ENCODE results near the gene INHA.

Gene INHA

DNA sequence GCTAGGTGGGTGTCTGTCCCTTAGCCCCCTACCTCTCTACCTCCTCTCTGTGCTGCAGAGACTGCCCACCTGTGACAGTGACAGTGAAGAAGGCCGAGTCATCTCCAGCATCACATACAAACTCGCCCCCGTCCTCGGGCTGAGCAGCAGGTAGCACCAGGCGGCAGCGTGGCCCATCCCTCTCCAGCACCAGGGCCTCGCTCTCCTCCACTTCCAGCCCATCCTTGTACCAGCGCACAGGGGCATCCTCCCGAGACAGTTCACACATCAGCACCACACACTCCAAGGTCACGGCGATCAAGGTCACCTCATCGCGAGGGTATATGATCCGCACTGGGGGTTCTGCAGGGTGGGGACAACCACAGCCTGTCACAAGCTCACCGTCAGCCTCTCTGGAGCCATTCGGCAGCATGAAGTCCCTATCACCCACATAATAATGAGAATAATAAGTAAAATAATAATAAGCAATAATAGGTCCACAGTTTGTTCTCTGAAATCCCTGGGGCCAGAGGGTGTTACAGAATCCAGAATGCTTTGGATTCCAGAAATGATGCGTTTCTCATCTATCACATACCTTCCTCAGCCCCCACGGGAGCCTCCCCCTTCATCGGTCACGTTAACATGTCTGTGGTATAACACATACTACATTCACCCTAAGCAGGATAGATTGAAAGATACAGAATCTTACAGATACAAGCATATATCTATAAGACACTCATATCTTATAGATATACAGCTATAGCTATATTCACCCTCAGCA, 12.8 kb upstream of the INHA start:
- no peak for DNase-seq

DNA sequence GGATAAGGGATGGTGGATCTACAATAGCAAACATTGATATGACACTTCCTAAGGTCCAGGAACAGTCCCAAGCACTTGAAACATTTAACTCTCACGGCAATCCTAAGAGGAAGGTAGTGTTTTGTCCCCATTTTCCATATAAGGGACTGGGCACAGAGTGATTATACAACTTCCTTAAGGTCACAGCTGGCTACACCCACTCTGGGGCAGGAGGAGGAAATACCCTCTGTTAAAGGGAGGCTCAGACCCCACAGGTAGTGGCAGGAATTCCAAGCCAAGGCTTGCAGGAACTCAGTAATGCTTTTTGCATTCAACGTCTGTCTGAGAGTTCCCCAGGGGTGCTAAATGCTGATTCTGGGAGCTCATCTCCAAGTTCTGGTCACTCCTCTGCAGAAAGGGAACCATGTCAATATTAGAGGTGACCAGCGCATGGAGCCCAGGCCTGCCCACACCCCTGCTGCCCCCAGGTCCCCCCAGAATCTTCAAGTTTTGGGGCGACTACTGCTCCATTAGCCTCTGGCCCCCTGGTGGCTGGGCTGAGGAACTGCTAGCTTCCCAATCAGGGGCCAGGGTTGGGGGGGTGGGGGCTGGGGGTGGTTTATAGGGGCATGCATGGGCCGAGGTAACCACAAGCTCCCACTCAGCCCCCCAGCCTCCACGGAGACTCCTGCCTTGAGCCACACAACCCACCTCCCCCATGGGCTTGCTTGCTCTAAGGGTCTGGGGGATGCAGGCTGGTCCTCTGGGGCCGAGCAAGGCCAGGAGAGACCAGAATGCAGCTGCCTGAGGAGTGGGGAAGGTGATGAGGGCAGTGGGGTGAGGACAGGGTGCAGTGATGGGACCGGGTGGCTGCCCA, 11.8 kb upstream of the INHA start:
- peak; percentile 9 for DNase-seq

DNA sequence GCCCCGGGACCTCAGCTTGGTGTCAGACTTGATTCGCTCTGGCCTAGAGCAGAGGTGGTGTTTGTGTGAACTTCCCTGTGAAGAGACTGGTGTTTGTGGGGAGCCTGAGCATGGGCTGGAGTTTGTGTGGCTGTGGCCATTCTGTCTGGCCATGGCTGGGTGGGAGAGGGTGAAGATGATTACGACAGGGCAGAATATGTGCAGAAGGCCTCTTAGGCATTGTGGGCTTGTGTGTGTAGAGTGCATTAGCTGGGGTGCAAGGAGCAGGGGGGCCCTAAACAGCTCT, 11.3 kb upstream of the INHA start:
- no peak for DNase-seq

DNA sequence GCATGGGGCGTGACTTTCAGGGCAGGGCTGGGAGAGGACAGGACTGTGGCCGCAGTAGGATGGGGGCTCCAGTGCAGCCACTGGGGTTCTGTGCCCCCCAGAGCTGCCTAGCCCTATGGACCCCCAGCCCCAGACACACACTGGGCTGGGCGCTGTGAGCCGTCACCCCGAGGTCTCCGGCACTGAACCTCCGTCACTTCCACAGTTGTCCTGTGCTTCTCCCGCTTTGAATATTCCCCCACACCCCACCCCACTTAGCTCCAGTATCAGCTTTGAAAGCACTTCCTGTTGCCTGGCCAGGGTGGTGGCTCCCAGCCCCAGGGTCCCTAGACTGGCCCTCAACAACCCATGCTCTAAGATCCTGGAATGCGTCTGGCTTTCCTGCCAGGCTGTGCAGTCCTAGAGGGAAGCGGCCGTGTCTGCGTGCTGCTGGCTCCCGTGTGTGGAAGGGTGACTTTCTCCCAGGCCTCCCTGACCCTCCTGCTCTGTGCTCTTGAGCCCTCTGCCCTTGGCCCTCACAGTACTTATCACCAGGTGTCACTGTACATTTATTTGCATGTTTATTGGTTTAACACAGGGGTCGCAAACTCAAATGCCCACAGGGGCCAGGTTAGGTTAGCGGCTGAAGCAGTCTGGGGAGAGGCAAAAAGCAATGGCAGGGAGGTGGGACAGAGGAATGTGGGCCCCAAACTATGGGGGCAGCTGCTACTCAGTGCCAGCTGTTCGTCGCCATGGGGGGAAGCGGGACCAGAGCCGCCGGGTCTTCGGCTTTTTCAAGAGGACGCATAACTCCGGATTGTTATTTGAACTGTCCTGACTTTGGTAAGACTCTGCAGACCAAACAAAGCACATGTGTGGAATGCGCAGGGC, 10.7 kb upstream of the INHA start:
- no peak for DNase-seq

DNA sequence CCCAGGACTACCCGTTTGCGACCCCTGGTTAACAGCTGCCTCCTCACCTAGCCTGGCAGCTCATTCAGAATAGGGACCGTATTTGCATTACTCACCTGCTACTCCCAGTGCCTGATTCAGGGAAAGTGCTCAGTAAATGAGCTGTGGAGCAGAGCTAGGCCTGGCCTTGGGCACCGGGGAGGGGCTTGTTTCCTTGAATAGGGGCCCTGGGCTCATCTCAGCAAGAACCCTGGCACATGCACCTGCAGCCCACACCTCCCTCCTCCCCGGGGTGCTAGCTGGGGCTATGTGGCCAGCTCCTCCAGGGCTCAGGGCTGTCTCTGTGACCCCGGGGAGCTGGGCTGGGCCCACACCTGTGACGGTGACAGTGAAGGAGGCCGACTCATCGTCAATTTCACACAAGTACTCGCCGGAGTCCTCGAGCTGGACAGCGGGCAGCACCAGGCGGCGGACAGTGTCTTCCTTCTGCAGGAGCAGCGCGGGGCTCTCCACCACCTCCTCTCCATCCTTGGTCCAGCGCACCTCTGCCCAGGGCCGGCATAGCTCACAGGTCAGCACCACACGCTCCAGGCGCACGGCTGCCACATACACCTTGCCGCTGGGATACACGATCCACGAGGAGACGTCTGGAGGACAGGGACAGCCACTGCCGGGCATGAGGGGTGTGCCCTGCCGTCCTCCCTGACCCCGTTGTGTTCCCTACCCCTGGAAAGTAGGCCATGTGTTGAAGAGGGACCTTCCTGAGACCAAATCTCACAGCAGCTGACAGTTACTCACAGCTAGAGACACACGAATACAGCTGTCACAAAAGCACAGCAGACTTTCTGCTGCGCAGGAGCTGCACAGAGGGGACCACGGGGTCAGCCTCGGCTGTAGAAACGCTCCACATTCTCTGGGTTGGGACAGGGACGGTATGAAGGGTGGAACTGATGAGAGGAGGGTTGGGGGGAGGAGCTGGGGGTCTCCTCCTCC, 9.8 kb upstream of the INHA start:
- no peak for DNase-seq

DNA sequence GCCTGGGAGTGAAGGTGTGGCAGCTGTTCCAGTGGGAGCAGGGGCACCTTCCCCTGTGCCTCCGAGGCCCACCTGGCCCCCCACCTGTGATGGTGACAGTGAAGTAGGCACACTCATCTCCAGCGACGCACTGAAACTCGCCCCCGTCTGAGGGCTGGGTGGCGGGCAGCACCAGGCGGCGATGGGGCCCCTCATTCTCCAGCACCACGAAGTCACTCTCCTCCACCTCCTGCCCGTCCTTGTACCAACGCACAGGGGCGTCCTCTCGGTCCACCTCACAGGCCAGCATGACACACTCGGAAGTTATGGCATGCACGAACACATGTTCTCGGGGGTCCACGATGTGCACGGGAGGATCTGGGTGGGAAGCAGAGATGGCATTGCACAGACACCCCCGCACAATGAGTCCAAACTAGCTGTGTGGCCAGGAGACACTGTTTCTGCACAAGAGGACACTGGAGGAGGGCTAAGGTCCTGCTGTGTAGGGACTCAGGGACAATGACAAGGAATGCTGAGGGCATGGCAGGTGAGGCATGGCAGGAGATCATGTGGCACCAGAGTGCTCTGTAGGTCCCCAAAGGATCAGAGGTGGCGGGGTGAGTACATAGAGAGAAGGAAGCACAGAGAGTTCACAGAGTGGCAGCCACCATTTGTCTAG, 8.7 kb upstream of the INHA start:
- no peak for DNase-seq

DNA sequence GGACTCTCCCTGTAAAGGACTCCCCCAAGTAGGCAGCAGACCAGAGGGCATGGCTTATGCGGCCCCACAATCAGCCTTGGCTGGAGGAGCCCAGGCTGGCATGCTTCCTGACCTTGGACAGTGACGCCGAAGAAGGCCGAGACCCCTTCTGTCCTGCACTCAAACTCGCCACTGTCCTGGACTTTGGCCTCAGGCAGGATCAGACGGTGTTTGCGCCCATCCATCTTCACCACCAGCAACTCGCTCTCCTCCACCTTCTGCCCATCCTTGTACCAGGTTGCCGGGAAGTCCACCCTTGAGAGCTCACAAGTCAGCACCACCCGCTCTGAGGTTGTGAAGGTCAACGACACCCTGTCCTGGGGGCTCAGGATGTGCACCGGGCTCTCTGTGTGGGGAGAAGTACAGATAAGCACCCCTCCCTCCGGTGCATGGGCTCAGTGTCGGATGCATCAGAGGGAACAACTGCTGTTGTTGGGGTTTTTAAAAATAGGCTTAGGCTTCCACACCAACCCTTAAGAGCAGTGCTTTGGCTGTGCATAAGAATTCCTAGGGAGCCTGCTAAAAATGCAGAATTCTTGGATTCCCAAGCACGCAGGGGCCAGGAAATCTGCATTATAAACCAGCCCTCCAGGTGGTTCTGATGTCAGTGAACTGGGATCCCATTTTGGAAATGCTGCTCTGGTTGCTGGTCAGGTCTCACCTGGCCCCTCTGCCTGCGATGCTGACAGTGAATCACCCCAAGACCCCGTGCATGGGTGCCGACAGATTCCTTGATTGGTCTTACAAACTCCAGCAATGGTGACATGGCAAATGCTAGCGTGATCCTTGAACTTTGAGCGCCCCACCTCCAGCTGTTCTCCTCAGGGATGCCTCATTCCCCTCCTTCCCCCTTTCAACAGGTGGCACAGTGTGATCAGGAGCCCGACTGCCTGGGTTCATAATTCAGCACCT, 6.7 kb upstream of the INHA start:
- no peak for DNase-seq

DNA sequence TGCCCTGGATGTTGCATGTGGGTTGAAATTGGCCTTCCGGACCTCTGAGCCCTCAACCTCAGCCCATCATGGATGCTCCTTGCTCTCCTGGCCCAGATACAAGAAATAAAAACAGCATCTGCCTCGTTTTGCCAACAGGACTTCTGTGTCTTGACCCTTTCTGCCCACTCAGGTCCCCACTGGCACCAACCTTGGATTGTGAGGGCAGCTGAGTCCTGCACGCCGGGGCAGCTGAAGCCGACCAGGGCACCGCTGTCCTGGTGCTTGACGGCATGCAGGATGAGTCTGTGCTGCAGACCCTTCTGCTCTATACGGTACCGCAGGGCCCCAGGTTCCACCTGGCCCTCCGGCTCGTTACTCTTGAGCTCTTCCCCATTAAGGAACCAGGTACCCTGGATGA, 5.5 kb upstream of the INHA start:
- DNase-seq: no peak

DNA sequence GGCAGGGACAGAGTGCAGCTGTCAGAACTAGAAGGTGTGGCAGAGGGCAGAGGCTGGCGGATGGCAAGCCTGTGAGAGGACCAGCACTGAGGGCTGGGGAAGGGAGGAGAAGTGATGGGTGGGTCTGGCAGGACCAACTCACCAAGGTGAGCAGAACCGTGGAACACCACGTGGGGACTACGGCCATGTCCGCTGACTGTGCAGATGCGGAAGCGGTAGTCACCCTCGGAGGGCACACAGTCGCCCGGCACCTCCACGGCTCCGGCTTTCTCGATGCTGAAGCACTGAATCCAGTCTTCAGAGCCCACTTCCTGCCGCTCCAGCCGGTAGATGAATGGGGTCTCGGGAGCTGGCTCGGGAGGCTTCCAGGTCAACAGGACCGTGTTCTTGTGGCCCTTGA, 5.0 kb upstream of the INHA start:
- DNase-seq: no peak

DNA sequence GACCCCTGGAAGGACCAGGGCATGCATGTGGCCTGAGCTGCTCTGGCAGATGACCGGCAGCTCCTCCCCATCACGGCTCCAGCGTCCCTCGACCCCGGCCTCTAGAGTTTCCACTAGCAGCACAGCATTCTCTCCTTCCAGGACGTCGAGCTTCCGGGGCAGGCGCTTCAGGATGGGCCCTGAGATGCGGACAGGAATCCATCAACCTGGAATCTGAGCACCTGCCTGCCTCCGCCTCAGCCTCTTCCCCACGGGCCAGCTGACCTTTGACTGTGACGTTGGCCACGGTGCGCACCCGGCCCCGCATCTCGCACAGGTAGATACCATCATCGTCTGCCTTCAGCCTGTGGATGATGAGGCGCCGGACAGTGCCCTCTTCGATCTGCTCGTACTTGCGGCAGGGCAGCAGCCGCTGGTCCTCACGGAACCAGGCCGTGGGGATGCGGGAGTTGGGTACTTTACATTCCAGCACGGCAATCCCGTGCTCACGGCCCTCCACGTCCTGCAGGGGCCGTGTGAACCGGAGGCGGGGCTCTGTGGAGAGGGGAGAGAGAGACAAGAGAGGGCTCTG, 4.2 kb upstream of the INHA start:
- DNase-seq: no peak

DNA sequence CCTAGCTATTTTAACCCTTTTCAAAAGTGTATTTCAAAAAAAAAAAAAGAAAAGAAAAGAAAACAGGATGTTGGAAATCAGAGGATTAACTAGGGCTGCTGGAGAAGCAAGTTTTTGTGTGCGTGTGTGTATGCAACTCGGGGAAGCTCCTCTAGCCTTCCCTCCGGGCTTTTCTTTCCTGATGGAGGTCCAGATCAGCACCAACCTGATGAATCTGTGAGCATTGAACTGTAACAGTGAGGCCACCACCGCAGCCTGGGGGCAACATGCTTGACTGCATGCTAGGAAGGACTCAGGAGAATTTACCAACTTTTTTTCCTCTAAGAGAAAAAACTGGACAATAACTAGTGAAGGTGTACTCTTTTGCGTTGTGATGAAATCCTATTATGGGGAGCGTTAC, 3.1 kb upstream of the INHA start:
- DNase-seq: no peak

DNA sequence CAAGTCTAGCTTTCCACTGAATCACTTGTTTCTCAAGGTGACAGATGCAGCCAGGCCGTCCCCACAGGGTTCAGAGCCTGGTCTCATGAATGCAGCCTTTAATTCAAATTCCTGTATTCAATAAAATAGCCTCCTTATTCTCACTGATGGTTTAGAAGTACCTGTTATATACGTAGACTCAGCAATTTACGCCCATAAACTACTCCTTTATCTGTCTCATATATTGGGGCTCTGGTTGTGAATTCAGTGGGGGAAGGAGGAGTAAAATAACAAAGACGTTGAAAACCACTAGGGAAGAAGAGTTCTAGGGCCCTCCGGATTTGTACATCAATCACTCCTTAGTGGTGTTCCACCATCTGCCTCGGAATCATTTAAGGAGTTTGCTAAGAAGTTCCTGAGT, 2.5 kb upstream of the INHA start:
- DNase-seq: no peak

DNA sequence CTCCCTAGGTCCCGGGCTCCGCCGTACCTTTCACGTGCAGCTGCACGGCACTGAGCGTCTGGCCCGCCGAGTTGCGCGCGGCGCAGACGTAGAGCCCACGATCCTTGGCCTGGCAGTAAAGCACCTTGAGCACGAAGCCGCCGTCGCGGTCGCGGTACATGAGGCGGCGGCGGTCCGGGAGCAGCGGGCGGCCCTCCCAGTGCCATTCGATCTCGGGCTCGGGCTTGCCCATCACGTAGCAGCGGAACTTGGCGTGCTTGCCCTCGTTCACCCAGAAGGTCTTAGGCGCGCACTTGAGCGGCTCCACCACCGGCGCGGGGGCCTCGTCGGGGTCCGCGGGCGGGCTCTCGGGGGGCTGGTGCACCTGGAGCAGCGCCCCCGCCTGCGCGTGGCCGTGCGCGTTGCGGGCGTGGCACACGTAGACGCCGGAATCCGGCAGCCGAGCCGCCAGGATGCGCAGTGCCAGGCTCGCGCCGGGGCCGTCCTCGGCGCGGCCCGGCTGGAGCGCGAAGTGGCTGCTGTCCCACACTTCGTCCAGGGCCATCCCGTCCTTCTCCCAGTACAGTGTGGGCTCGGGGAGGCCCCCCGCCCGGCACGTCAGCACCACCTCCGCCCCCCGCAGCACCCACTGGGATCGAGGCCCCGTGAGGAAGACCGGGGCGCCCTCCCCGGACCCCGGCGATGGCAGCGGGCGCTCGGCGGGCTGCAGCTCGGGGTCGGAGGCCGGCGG, 1.8 kb upstream of the INHA start:
- DNase-seq: no peak

DNA sequence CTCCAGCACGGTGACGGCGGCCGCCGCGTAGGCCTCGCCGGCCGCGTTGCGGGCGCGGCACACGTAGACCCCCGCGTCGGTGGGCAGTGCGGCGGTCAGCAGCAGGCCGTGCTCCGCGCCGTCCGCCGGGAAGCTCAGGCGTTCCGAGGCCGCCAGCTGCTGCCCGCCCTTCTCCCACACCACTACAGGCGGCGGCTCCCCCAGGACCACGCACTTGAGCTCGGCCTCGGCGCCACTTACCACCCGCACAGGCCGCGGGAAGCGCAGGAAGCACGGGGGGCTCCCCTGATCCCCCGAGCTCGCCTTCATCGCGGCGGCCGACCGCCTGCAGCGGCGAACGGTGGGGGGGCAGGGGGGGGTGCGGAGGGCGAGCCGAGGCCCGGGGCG, 1.2 kb upstream of the INHA start:
- DNase-seq: no peak

DNA sequence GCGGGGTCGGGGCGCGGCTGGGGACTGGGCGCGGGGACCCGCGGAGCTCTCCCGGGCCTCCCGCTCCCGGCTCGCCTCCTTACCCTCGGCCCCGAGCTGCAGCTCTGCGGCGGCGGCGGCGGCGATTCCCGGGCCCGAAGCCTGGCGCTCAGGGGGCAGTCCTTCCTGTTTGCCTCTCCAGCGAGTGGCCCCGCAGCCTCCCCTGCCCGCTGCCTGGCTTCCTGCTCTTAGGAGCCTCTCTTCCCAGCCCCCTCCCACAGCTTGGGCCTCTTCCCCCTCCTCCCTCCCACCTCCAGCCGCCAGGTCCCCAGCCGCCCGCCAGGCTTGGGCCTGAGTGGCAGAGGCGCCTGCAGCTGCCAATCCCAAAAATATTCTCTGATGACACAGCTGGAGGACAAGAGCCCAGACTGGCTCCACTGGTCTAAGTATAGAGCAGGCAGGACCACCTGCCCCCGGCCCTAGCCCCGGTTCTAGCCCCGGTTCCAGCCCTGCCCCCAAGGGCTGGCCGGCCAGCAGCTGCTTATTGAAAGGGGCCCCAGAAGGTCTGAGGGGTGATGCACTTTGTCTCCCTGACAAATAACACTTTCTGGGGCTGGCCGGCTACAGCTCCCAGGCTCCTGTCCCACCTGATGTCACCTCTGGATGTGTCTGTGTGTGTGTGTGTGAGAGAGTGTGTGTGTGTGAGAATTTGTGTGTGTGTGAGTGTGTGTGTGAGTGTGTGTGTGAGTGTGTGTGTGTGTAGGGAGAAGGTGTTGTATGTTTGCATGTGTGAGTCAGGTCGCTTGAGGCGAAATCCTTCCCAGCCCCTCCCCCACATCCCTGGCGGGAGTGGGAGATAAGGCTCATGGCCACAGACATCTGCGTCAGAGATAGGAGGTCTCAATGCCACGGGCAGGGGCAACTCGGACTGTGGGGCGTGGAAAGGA, 536 bp upstream of the INHA start, which contains the start of gene OBSL1:
OBSL1 (minus strand) TSS at position 229 of the 926 bp plus-strand sequence. CDS start 307 bp downstream, outside the sequence.
- DNase-seq: no peak

DNA sequence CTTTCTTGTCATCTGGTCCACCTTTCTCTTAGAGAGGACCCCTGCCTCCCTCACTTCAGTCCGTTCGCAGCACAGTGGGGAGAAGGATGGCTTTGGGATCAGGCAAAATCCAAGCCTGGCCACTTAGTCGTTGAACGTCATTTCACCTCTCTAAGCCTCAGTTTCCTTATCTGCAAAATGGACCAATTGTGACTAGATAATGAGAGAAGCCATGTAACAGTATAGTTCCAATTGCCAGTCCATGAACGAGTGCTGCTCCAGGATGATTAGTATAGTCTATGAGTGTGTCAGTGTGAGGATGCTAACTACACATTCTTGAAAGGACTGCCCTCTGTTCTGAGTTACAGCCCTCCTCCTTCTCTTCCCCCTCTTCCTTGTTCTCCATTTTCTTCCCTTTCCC, 1.1 kb downstream of the INHA start:
- no peak for DNase-seq

DNA sequence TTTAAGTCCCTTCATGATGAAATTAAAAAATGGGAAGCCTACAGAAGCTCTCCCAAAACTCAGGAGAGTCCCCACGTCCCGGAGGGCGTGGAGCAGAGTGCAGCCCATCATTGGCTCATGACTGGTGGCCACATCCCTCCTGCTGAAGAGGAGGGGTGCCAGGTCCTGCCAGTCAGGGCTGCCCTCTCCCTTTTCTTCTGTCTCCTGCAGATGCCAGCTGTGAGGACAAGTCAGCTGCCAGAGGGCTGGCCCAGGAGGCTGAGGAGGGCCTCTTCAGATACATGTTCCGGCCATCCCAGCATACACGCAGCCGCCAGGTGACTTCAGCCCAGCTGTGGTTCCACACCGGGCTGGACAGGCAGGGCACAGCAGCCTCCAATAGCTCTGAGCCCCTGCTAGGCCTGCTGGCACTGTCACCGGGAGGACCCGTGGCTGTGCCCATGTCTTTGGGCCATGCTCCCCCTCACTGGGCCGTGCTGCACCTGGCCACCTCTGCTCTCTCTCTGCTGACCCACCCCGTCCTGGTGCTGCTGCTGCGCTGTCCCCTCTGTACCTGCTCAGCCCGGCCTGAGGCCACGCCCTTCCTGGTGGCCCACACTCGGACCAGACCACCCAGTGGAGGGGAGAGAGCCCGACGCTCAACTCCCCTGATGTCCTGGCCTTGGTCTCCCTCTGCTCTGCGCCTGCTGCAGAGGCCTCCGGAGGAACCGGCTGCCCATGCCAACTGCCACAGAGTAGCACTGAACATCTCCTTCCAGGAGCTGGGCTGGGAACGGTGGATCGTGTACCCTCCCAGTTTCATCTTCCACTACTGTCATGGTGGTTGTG, 2.6 kb downstream of the INHA start:
- DNase-seq: no peak

All from activated effector memory CD4-positive, alpha-beta T cell treated with Interleukin-2 at 50 U/mL for 16 hours (primary cell).